Liver (tissue), 9 donors: Measurements from ENCODE around the gene SCGB1D2. TPM values are rescaled to one million over a fixed set of nuclear protein-coding genes. Genes with fewer than 3 reads are reported as not detected.
"Not testable (repeated sequence)": the region's sequence is repeated elsewhere in the genome, so short reads cannot be mapped to it uniquely, and the experiment has no call there.

Experiments
- DNase-seq: peaks from one replicate; pipeline ENCODE4 v3.0.0-alpha.2; 2017; ENCODE audit warnings: low spot score
- H3K27ac ChIP-seq, 2 donors: one replicate each; pipeline ENCODE4 v1.7.0; 2013; ENCODE audit warnings: inconsistent platforms in 2 of 2, low read length in 2 of 2, control low read depth in 1 of 2, low read depth in 1 of 2, mild to moderate bottlenecking in 1 of 2
- H3K27me3 ChIP-seq, 4 donors: one replicate each; pipeline versions ENCODE4 v1.6.1 to v1.7.0; 2013; ENCODE audit warnings: low read length in 3 of 4, inconsistent platforms in 1 of 4, mild to moderate bottlenecking in 1 of 4, moderate library complexity in 1 of 4; ENCODE audit not compliant: control insufficient read depth in 4 of 4, insufficient read depth in 4 of 4
- H3K36me3 ChIP-seq, 4 donors: one replicate each; pipeline versions ENCODE4 v1.6.1 to v1.7.0; 2013; ENCODE audit warnings: low read length in 3 of 4, mild to moderate bottlenecking in 3 of 4, low read depth in 1 of 4, moderate library complexity in 1 of 4; ENCODE audit not compliant: control insufficient read depth in 4 of 4, insufficient read depth in 3 of 4
- H3K4me1 ChIP-seq, 4 donors: one replicate each; pipeline versions ENCODE4 v1.6.1 to v1.7.0; 2013; ENCODE audit warnings: low read length in 3 of 4, mild to moderate bottlenecking in 3 of 4, moderate library complexity in 1 of 4; ENCODE audit not compliant: control insufficient read depth in 4 of 4, insufficient read depth in 4 of 4
- H3K4me3 ChIP-seq, 3 donors: one replicate each; pipeline versions ENCODE4 v1.6.1 to v1.7.0; 2013; ENCODE audit warnings: low read length in 3 of 3, control low read depth in 1 of 3, low read depth in 1 of 3, mild to moderate bottlenecking in 1 of 3
- H3K9ac ChIP-seq, 2 donors: one replicate each; pipeline ENCODE4 v1.7.0; 2013; ENCODE audit warnings: low read length in 2 of 2, mild to moderate bottlenecking in 2 of 2, moderate library complexity in 2 of 2, control low read depth in 1 of 2, low read depth in 1 of 2
- H3K9me3 ChIP-seq, 4 donors: one replicate each; pipeline versions ENCODE4 v1.6.1 to v1.7.0; 2013; ENCODE audit warnings: low read length in 3 of 4; ENCODE audit not compliant: control insufficient read depth in 4 of 4
- CTCF ChIP-seq: fragments of 150-350 bp; IDR thresholded peaks from 2 replicates; pipeline ENCODE4 v1.5.1; 2017; ENCODE audit warnings: improper control_type of control experiment, low read depth, low read length; ENCODE audit not compliant: missing input control
- FOXA1 ChIP-seq: IDR thresholded peaks from 2 replicates; pipeline ENCODE4 v1.6.1; 2016; ENCODE audit warnings: antibody characterized with exemption
- FOXA2 ChIP-seq: IDR thresholded peaks from 2 replicates; pipeline ENCODE4 v1.6.1; 2016; ENCODE audit warnings: antibody characterized with exemption
- GABPA ChIP-seq, 2 donors: IDR thresholded peaks in 1 of 2; conservative IDR thresholded peaks in 1 of 2; 2 replicates each; pipeline ENCODE4 v1.6.1; 2016; ENCODE audit warnings: antibody characterized with exemption in 2 of 2, mild to moderate bottlenecking in 1 of 2, moderate library complexity in 1 of 2
- HNF4A ChIP-seq, 2 donors: conservative IDR thresholded peaks; 2 replicates each; pipeline ENCODE4 v1.6.1; 2016; ENCODE audit warnings: antibody characterized with exemption in 2 of 2, mild to moderate bottlenecking in 2 of 2
- HNF4G ChIP-seq: IDR thresholded peaks from 2 replicates; pipeline ENCODE4 v1.6.1; 2016; ENCODE audit warnings: antibody characterized with exemption
- JUND ChIP-seq, 2 donors: IDR thresholded peaks; 2 replicates each; pipeline ENCODE4 v1.6.1; 2016; ENCODE audit warnings: antibody characterized with exemption in 2 of 2
- MAX ChIP-seq: IDR thresholded peaks from 2 replicates; pipeline ENCODE4 v1.6.1; 2016; ENCODE audit warnings: antibody characterized with exemption
- NR2F2 ChIP-seq: IDR thresholded peaks from 2 replicates; pipeline ENCODE4 v1.6.1; 2016; ENCODE audit warnings: antibody characterized with exemption
- RAD21 ChIP-seq, 2 donors: IDR thresholded peaks; 2 replicates each; pipeline ENCODE4 v1.6.1; 2016; ENCODE audit warnings: antibody characterized with exemption in 2 of 2, mild to moderate bottlenecking in 2 of 2
- REST ChIP-seq: IDR thresholded peaks from 2 replicates; pipeline ENCODE4 v1.6.1; 2016; ENCODE audit warnings: antibody characterized with exemption, mild to moderate bottlenecking
- RXRA ChIP-seq, 2 donors: IDR thresholded peaks; 2 replicates each; pipeline ENCODE4 v1.6.1; 2017 to 2018; ENCODE audit warnings: antibody characterized with exemption in 2 of 2, mild to moderate bottlenecking in 1 of 2
- SP1 ChIP-seq: IDR thresholded peaks from 2 replicates; pipeline ENCODE4 v1.6.1; 2018; ENCODE audit warnings: antibody characterized with exemption, mild to moderate bottlenecking
- TAF1 ChIP-seq: conservative IDR thresholded peaks from 2 replicates; pipeline ENCODE4 v1.6.1; 2016; ENCODE audit warnings: antibody characterized with exemption, mild to moderate bottlenecking
- YY1 ChIP-seq: IDR thresholded peaks from 2 replicates; pipeline ENCODE4 v1.6.1; 2016; ENCODE audit warnings: antibody characterized with exemption, mild to moderate bottlenecking
- ZBTB33 ChIP-seq: IDR thresholded peaks from 2 replicates; pipeline ENCODE4 v1.6.1; 2016; ENCODE audit warnings: antibody characterized with exemption
- WGBS: extraction: QIAGEN DNeasy Blood & Tissue Kit; methylation state at CpG from one replicate; pipeline ENCODE4 v1.1.7; 2013; 5-methylcytosine and 5-hydroxymethylcytosine counted together
- polyA plus RNA-seq, 2 donors: library from polyadenylated mRNA; stranded (reverse) in 1 of 2; unstranded in 1 of 2; fragments of 200-250 nt in 1 of 2; fragments of >200 nt in 1 of 2; fragmentation: Nextera tagmentation in 1 of 2; extraction: Ambion mirVana in 1 of 2; gene quantifications; one replicate each; pipeline versions ENCODE4 v1.2.1 to v1.2.3, GENCODE V29; 2013 to 2015
- total RNA-seq, 2 donors: library from RNA; depleted of rRNA; stranded (reverse); fragments of >200 nt; gene quantifications; one replicate each; pipeline ENCODE4 v1.2.3, GENCODE V29; 2014
- TF ChIP-seq, protein P1 (sequence below): IDR thresholded peaks from 2 replicates; pipeline ENCODE4 v1.6.1; 2016; ENCODE audit warnings: antibody characterized with exemption
- donor health status: healthy.
- donor health status: healthy.
- donor health status: healthy.
- donor health status: healthy.
- donor health status: healthy.

The SCGB1D2 gene
- total and polyA plus RNA-seq, 4 donors: not detected

- DNase-seq: no peak
- Histone ChIP-seq H3K27ac (no peak overlapping the region), H3K4me1 (peaks cover 0 to 2% (median under 1%) of the 10 kb centered on the region in 4 donors), H3K9ac (no peak overlapping the region), H3K36me3 (no peaks in the 10 kb centered on the region), H3K9me3 (no peaks in the 10 kb centered on the region), H3K27me3 (peaks cover 0 to 3% (median 0%) of the 10 kb centered on the region in 4 donors), H3K4me3 (no peak overlapping the region)
- 84% methylated on average over 5 of the region's 5 CpGs for WGBS
- TF ChIP-seq NR2F2 (no peak), FOXA1 (no peak), FOXA2 (no peak), RXRA (IDR thresholded peaks at IDR 0.05) (no peak), TAF1 (no peak), GABPA (IDR thresholded peaks at IDR 0.05 in 1 of 2, conservative IDR thresholded peaks at IDR 0.05 in 1 of 2) (no peak), CTCF (no peak), JUND (IDR thresholded peaks at IDR 0.05) (no peak), MAX (no peak), YY1 (no peak), ZBTB33 (no peak), SP1 (no peak), RAD21 (IDR thresholded peaks at IDR 0.05) (no peak), REST (no peak)
- TF ChIP-seq, protein P1, sequence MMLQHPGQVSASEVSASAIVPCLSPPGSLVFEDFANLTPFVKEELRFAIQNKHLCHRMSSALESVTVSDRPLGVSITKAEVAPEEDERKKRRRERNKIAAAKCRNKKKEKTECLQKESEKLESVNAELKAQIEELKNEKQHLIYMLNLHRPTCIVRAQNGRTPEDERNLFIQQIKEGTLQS: no peak
These were observed 37.6 kb upstream of the SCGB1D2 start for GRCh38 chr11:62204430-62204829.

DNA sequence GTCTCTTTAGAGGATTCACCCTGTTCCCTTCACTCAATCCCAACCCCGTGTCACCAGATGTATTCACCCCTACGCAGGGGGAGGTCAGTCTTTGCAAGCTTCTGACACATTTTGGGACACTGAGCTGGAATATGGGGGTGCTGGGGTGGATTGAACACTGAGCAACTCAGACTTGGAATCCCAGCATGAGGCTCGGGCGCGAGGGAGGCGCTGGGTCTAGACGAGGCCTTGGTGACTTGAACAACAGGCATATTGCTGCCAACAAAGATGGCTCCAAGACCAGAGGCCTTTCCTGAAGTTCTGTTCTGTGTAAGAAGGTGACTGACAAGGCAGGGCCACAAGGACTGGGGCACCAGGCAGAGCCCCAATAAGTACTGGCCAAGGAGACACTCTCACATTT is 36.6 kb upstream of the SCGB1D2 start:
- H3K4me1 ChIP-seq: peaks cover 0 to 2% (median under 1%) of the 10 kb centered on the region in 4 donors
- H3K9me3 ChIP-seq: no peaks in the 10 kb centered on the region
- H3K27ac ChIP-seq: no peak overlapping the region
- no peak for DNase-seq
- no peaks in the 10 kb centered on the region for H3K36me3 ChIP-seq
- no peak overlapping the region for H3K9ac ChIP-seq
- TF ChIP-seq RXRA (IDR thresholded peaks at IDR 0.05): no peak
- no peak for TF ChIP-seq NR2F2
- no peak for TF ChIP-seq JUND (IDR thresholded peaks at IDR 0.05)
- TF ChIP-seq CTCF: no peak
- TF ChIP-seq FOXA2: no peak
- TF ChIP-seq HNF4G: no peak
- TF ChIP-seq MAX: no peak
- TF ChIP-seq HNF4A (conservative IDR thresholded peaks at IDR 0.05): no peak
- no peak for TF ChIP-seq TAF1
- WGBS: 92% methylated on average over 7 of the region's 7 CpGs
- H3K27me3 ChIP-seq: no peaks in the 10 kb centered on the region
- H3K4me3 ChIP-seq: no peak overlapping the region

DNA sequence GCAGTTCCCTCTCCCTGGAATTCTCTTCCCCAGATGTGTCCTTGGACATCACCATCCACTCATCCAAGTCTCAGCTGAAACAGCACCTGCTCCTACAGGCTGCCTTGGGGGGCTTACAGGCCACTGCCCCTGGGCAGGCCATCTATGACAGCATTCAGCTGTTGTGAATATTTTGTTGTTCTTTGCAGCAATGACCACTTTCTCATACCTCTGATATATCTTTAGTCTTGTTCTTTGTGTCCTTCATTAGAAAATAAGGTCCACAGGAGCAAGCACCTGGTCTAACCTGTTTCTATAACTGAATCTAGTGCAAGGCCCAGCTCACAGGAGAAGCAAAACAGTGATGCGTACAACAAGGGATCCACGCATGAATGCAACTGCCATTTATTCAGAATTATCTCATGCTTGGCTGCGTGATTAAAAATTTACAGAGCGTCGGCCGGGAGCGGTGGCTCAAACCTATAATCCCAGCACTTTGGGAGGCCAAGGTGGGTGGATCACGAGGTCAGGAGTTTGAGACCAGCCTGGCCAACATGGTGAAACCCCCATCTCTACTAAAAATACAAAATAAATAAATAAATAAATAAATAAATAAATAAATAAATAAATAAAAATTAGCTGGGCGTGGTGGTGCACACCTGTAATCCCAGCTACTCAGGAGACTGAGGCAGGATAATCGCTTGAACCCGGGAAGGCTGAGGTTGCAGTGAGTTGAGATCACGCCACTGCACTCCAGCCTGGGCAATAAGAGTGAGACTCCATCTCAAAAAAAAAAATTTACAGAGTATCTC is 35.6 kb upstream of the SCGB1D2 start:
- 91% methylated on average over 12 of the region's 12 CpGs for WGBS
- H3K4me3 ChIP-seq, DNase-seq, H3K27me3 ChIP-seq, H3K9me3 ChIP-seq, H3K36me3 ChIP-seq, H3K27ac ChIP-seq, H3K4me1 ChIP-seq, H3K9ac ChIP-seq: not testable (repeated sequence)
